HepG2 (cell line): ENCODE measurements around the gene MFAP4. TPM values are rescaled to one million over a fixed set of nuclear protein-coding genes. Genes with fewer than 3 reads are reported as not detected.

ENCODE experiments used
- CBX1 ChIP-seq: IDR thresholded peaks from one replicate; pipeline ENCODE4 v1.6.1; 2016; ENCODE audit warnings: antibody characterized with exemption, low read depth
- CEBPZ ChIP-seq: IDR thresholded peaks from 2 replicates; pipeline ENCODE4 v1.6.1; 2012; ENCODE audit warnings: low read length, improper control_type of control experiment
- CENPX ChIP-seq: sonication (generic); formaldehyde crosslinking; IDR thresholded peaks from 2 replicates; pipeline ENCODE4 v1.9.0; 2021; ENCODE audit warnings: mild to moderate bottlenecking, missing genetic modification reagents, moderate library complexity
- FOXK2 ChIP-seq: fragments of 450-650 bp; IDR thresholded peaks from 2 replicates; pipeline ENCODE4 v1.6.1; 2016
- SIX1 ChIP-seq: sonication (generic); formaldehyde crosslinking; IDR thresholded peaks from 2 replicates; pipeline ENCODE4 v1.4.0; 2020; ENCODE audit warnings: missing genetic modification reagents, borderline replicate concordance
- SKIL ChIP-seq: sonication (generic); formaldehyde crosslinking; IDR thresholded peaks from 2 replicates; pipeline ENCODE4 v1.8.0; 2022; ENCODE audit warnings: missing genetic modification reagents, mild to moderate bottlenecking, moderate library complexity, borderline replicate concordance
- ZBTB14 ChIP-seq: sonication (generic); formaldehyde crosslinking; IDR thresholded peaks from 2 replicates; pipeline ENCODE4 v1.4.0; 2020; ENCODE audit warnings: missing genetic modification reagents
- ZC3H13 ChIP-seq: sonication (generic); formaldehyde crosslinking; IDR thresholded peaks from 2 replicates; pipeline ENCODE4 v1.8.1; 2023; ENCODE audit warnings: mild to moderate bottlenecking, missing genetic modification reagents, moderate library complexity
- ZGPAT ChIP-seq: IDR thresholded peaks from 2 replicates; pipeline ENCODE4 v1.6.1; 2016; ENCODE audit warnings: mild to moderate bottlenecking
- ZMYM3 ChIP-seq: sonication (generic); formaldehyde crosslinking; IDR thresholded peaks from 2 replicates; pipeline ENCODE4 v1.5.1; 2020; ENCODE audit warnings: mild to moderate bottlenecking, missing genetic modification reagents
- ZNF143 ChIP-seq: sonication (generic); formaldehyde crosslinking; IDR thresholded peaks from 2 replicates; pipeline ENCODE4 v1.4.0; 2020; ENCODE audit warnings: missing genetic modification reagents
- ZNF280D ChIP-seq: sonication (generic); formaldehyde crosslinking; IDR thresholded peaks from 2 replicates; pipeline ENCODE4 v1.5.1; 2020; ENCODE audit warnings: mild to moderate bottlenecking, missing genetic modification reagents
- ZNF350 ChIP-seq: sonication (generic); formaldehyde crosslinking; IDR thresholded peaks from 2 replicates; pipeline ENCODE4 v1.4.0; 2020; ENCODE audit warnings: mild to moderate bottlenecking, low read depth, missing genetic modification reagents, borderline replicate concordance
- ZNF619 ChIP-seq: sonication (generic); formaldehyde crosslinking; IDR thresholded peaks from 2 replicates; pipeline ENCODE4 v1.4.0; 2020; ENCODE audit warnings: mild to moderate bottlenecking, missing genetic modification reagents
- ZNF691 ChIP-seq: sonication (generic); formaldehyde crosslinking; IDR thresholded peaks from 2 replicates; pipeline ENCODE4 v1.4.0; 2020; ENCODE audit warnings: missing genetic modification reagents, low read depth, mild to moderate bottlenecking, borderline replicate concordance
- ZNF891 ChIP-seq: sonication (generic); formaldehyde crosslinking; IDR thresholded peaks from 2 replicates; pipeline ENCODE4 v1.5.0; 2020; ENCODE audit warnings: mild to moderate bottlenecking, missing genetic modification reagents
- polyA plus RNA-seq, 8 experiments: library from polyadenylated mRNA; depleted of rRNA in 3 of 8; stranded (reverse) in 7 of 8; unstranded in 1 of 8; fragments of >200 nt; fragmentation: Illumina TruSeq in 4 of 8; extraction: Trizol in 4 of 8; gene quantifications; 2 replicates each; pipeline versions ENCODE4 v1.2.1 to v1.2.3, GENCODE V29; 2011 to 2016; ENCODE audit warnings: low read depth in 4 of 8, missing spikeins in 1 of 8, mixed read lengths in 1 of 8; ENCODE audit not compliant: insufficient read depth in 1 of 8
- total RNA-seq, 5 experiments: library from RNA; depleted of rRNA; stranded (reverse); fragments of >200 nt; fragmentation: Illumina TruSeq; extraction: Trizol; gene quantifications; 2 replicates each; pipeline ENCODE4 v1.2.3, GENCODE V29; 2016; ENCODE audit warnings: low read depth in 1 of 5

Gene MFAP4
- total and polyA plus RNA-seq, 2 of the 13 experiments (the other 11 are each of a cell fraction or from before 2014, with no cell fraction given), result 0.08 TPM; not detected in 1

GRCh38 chr17:19336938-19337711 lies 49.9 kb downstream of the MFAP4 start (continued):
- no peak for TF ChIP-seq ZNF280D (CRISPR knock-in tag)
- 0 out of 2 replicates have a peak, but pooled peaks have one; percentile 30 for TF ChIP-seq ZGPAT (CRISPR knock-in tag)
- TF ChIP-seq FOXK2, result no peak
- TF ChIP-seq CEBPZ, result no peak
- TF ChIP-seq ZNF619 (CRISPR knock-in tag), result peak; percentile 90
- peak; percentile 16 for TF ChIP-seq CBX1
- peak; percentile 91 for TF ChIP-seq ZNF891 (CRISPR knock-in tag)
- no peak for TF ChIP-seq ZNF350 (CRISPR knock-in tag)
- TF ChIP-seq ZBTB14 (CRISPR knock-in tag), result no peak; the same call in 1 of the 2 replicates
- peak; percentile 4 for TF ChIP-seq ZNF143 (CRISPR knock-in tag)
- TF ChIP-seq ZNF691 (CRISPR knock-in tag), result no peak
- no peak for TF ChIP-seq SKIL
- no peak for TF ChIP-seq ZC3H13
- no peak for TF ChIP-seq SIX1 (CRISPR knock-in tag)
- TF ChIP-seq CENPX (CRISPR knock-in tag), result no peak
- TF ChIP-seq ZMYM3 (CRISPR knock-in tag), result peak; percentile 64
